GM18499 (cell line): Measurements from ENCODE around the gene RASGRF2.
A peak's percentile ranks its signal among the peaks of the same experiment; 100 is the strongest.

Experiments used
- ATAC-seq: cut with Tn5 transposase; IDR thresholded peaks from one replicate; pipeline ENCODE4 v1.9.1; 2021; ENCODE audit warnings: moderate number of reproducible peaks; ENCODE audit not compliant: insufficient read depth, unreplicated experiment

RASGRF2 gene

DNA sequence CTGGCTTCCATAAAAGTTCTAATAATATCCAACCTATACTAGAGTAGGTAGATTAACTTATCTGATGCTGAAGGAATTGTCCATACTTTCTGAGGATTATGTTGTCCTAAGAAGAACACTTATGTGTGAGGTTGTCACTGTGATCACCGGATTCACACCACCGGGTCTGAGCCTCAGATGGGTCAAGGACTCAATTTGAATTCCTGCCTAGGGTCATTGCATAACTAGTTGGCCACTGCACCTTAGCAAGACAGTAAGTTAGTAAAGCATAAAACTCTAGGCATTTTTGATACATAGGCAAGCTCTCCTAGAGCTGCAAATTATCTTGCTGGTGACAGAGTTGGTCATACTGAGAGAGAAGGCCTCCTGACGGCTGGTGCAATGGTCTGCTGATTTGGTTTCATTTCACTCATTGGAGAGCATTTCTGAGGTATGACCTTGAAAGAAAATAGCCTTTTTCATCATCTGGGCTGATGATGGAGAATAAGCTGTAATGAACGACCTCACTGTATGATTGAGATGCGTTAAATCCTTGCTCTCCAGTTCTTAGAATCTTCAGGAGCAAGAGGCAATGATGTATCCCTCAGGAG, 200.9 kb downstream of the RASGRF2 start:
- peak; percentile 89 for ATAC-seq

DNA sequence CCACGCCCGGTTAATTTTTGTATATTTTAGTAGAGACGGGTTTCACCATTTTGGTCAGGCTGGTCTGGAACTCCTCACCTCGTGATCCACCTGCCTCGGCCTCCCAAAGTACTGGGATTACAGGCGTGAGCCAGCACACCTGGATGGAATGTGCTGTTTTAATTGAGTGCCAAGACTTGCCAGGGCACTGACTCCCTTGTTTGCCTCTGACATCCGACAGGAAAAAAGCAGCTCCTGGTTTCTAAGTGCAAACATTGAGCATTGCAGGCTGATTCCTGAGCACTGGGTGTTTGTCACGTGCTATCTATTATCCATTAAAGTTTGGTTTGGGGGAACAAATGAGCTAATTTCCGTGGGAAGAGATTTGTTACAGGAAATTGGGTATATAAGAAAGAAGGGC, 202.3 kb downstream of the RASGRF2 start:
- ATAC-seq: no peak

DNA sequence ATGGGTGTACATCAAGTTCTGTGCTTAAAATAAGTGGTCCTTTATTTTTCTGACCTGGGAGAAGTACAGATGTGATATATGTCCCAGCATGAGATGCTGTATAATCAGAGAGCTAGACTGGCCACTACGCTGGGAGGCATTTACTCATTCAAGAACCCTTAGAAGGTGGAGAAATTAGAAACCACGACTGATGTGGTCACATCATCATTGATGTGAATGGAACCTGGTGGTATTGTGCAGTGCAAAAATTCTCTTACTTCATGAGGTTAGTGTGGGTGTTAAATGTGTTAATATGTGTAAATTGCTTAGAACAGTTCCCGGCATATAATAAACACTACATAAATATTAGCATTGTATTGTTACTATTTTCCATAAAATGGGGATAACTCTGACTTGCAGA, 203.5 kb downstream of the RASGRF2 start:
- no peak for ATAC-seq

DNA sequence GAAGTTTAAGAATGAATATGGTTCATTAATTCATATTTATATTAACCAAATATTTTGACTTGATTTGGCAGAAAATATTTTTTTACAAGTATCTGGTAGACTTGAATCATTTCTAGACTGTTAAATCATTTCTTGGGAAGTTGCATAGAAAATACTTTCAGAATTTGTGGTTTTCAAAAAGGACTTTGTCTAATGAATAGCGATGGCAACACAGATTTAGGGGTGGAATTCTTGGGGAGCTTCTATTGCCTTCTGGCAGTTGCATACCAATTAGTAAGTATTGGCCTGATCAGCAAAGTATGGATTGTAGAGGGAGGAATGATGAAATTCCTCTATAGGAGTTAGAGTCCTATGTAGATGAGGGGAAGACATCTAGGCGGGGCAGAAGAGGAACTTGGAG, 204.3 kb downstream of the RASGRF2 start:
- ATAC-seq: no peak

DNA sequence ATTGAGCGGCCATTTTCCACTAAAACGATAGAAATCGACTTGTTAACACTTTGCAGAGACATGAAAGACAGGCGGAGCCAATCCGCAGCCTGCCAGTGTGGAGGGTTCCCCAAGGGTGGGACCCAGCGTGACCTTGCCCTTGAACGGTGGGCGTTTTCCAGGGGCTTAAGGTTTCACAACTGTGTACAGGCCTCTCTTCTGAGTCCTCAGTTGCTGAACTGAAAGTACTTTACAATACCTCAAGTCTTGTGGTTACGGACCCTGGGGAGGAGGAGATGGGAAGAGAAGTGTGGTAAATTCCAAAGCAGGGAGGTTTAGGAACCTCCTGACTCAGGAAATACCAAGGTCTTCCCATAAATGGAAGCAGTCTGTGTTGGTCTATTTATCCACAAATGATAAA, 204.8 kb downstream of the RASGRF2 start:
- ATAC-seq: no peak

DNA sequence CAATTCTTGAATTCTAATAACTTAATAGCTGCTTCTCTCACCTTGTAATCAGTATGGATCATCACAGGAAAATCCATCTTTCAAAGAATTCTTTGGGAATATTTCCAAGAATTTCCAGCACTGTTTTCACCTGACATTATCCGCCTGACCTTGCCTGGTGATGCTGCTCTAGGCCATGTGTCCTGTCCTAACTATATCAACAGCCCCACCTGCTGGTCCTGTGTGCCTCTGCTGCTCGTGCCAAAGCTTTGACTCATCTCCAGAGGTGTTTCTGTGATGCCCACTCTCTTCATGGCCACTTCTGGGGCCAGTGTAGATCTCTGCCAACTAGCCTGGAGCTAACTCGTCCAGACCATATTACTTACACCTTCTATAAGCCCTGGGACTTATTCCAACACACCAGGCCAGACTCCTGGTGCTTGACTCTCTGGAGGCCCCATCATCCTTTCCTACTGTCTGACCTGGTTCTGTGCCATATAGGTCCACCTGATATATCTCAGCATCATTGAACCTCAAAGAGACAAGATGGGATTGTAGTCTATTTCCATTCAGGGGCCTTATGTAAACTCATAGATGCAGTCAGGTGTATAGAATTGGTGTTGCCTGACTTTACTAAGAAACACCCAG, 205.4 kb downstream of the RASGRF2 start:
- ATAC-seq: no peak

DNA sequence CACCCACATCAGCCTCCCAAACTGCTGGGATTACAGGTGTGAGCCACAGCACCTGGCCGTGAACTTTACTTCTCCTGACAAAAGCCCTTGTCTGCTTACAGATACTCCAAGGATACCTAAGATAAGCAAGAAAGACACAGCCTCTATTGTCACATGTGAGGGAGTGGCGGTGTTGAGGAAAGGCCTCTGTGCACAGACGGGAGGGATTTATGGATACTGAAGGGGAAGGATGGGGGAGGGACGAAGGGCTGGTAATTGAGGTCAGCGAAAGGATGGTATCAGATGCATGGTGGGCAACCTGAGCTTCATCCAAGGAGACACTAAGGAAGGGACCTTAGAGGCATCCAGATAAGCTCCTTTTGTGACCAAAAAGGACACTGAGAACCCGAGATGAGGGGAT, 206.3 kb downstream of the RASGRF2 start:
- no peak for ATAC-seq

DNA sequence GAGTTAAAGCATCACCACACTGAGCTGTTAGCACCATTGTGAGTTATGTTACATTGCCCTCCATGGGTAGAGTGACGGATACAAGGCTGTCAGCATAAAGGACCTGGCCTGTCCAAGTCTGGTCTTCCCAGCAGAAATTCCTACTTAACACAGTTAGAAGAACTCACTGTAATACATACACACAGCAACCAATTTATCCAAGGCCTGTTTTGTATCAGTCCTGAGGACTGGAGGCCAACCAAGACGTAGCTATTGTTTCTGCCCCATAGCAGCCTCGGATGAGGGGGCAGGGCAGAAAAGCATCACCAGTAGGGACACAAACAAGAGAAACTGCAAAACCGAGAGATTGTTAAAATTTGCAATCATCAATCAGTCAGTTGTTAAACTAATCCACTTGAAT, 206.9 kb downstream of the RASGRF2 start:
- ATAC-seq: no peak

DNA sequence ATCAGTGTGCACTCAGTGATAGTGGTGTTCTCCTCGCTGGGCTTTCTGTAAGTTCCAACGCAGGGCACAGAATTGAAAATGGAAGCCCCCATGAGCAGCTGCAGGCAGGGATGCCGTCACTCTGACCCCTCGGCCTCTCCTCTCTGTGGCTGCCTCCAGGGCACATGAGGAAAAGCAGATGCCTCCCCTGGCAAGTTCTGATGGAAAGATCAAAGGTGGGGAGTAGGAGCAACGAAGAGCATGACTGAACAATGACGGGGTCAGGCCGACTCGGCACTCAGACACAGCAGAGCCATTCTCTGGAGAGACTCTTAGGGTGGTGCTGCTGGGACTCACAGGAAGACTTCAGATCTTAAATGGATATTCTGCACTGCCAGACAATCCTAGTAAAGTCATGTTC, 207.4 kb downstream of the RASGRF2 start:
- no peak for ATAC-seq

DNA sequence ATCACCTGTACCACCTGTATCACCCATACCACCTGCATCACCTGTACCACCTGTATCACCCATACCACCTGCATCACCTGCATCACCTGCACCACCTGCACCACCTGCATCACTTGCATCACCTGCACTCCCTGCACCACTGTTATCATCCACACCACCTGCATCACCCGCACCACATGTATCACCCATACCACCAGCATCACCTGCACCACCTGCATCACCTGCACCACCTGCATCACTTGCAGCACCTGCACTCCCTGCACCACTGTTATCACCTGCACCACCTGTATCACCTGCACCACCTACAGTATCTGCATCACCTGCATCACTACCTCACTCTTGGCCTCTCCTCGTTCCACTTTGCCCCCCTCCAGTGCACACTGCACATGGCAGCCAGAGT, 209.8 kb downstream of the RASGRF2 start:
- ATAC-seq: no peak

DNA sequence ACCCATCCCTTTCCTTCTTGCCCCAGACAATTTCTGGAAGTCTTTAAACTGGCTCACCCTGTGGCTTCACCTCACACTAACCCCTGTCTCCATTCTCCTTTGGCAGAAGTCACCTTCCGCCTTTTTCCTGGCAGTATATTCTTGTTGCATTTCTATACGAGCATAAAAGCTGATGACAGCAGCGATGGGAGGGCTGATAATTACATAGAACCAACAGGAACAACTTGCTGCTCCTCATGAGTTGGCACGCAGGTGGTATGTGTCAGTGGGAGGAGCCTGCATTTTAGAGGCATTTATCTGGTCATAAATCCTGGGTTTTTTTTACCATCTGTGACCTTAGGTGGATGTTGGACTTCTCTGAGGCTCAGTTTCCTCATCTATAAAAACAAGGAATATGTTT, 211.6 kb downstream of the RASGRF2 start:
- no peak for ATAC-seq

DNA sequence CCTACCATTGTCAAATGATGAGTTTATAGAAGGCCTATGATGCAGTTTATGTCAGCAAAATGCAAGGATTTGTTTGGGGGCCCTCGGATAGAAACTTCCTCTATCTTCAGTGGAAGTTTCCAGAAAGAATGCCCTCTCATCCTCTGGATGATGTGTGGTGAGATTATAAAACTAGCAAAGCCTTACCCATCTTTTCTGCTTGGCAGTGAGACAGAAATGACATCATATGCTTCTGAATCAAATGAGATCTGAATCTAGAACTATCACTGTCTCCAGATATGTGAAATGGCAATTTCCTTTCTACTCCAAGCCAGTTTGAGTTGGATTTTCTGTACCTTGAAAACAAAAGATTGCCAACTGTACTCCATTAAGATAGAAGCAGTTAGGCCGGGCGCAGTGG, 212.5 kb downstream of the RASGRF2 start:
- no peak for ATAC-seq

DNA sequence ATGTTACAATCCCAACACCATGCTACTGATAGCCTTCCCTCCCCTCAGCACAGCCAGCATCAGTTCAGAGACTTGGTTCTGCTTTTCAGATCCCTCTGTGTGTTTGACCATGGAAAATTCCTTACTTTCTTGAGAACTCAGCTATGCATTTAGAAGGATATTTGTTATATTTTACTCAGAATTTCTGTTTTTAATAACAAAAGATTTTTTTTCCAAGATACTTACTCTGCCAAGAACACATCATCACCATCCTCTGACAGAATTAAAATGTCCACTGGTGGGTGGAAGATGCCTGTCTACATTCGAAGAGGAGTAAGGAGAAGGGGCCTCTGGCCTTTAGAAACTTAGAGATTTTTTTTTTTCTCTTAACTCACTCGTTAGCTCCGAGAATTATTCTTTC, 216.9 kb downstream of the RASGRF2 start:
- no peak for ATAC-seq

DNA sequence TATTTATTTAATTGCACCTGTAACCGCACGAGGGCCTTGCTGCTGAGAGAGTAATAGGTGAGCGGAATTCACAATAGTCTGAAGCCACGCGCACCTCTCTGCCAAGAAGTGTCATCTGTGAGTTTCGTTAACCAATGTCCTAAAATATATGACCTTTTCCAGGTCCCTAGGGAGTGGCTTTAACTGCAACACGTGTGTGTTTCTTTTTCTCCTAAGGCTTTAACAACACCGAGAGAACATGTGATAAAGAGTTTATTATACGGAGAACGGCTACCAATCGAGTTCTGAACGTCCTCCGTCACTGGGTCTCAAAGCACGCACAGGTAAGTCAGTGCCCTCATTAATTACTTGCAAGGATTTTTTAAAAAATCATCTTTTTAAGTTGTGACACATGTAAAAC, 219.8 kb downstream of the RASGRF2 start:
- ATAC-seq: no peak

DNA sequence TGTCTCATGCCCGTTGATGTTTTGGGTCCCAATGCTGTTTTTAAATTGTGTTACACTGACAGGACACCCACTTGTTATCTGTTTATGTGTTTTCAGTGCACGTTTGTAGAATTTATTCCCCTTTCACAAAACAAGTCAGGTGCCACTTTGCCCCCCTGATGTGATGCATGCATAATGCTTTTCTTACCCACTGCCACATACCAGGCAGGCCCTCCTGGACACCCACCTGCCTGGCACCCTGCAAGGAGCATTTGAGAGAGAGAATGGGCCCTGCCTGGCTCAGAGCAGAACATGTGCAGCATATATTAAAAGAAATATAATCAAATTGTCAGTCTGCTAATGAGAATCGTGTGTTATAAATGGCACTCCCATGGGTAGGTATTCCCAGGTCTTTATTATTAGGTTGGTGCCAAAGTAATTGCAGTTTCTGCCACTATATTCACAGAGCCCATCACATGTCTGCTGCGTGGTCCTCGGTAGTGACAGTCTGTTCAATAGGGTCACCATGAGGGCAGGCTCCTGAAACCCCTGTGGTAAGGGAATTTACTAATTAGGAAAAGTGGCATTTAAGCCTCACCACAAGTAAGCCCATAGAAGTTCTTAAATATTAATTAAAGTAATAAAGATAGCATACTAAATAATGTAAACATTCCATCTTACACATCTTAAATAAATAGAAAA, 220.8 kb downstream of the RASGRF2 start:
- no peak for ATAC-seq

DNA sequence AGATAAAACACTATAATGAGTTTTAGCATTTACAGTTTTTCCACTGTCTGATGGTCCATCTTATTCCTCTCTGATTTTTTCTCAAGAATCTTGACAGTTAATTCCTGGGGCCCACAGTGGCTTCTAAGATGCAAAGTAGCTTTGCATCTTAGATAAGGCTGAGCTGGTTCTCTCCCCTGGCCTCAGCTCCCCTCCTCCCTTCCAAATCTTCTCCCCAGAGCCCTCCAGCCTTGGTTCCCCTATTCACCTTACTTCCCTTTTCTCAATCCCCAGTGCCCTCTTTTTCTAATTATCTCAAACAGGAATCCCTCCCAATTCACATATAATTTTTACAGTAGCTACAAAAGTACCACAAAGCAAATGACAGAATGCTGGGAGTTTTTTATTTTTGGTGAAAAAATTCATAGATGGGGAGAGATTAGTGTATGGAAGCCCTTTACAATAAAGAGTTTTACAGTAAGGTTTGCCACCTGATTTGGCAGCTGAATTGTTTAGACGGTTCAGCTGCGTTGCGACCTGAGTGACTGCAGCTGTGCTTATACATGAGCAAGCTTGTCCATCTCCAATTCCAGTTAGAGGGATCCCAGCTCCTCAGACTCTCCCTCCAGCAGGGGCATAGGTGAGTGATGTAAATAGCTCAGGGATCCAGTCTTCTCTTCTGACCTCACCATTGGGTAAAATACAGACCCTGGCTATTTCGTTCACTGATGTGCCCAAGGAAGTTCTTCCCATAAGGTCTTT, 221.6 kb downstream of the RASGRF2 start:
- no peak for ATAC-seq

DNA sequence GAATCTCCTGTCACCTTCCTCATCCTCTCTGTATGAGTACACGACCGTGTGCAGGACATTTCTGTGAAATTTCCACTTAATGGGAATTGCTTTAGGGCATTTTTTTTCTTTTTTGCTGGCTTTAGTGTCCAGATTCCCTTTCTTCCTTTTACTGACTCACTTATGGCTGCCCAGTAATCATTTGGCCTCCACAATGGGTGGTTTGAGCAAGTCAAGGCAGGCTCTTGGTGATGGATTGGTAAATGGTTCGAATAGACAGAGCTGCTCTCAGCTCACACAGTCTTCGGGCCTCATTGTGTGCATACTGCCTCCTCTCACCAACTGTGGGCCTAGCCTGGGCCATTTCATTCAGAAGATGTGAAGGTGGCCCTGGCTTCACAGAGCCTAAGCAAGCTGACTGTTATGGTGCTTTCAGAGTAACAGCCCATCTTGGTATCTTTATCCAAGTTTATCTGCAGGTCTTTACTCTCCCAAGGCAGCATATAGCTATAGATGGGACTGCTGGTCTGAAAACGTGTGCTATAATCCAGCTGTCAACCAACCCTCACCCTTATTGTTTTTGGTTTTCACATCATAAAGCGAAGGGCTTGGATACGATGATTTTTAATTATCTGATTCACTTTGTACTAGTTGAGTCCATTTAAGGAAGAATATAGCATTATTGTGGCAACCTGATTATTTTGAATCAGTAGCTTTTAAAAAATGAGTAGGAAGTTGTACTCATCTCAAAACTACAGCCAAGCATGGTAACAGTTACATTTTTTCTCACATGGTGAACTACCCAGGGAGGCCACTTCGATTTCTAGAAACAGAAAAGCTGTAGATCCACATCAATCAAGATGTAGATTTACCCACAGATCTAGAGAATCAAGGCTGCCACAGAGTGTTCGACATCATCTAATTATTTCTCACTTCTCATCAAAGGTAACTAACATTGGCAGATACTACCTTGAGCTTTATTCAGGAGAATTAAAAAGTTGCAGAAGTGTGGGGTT, 222.5 kb downstream of the RASGRF2 start:
- no peak for ATAC-seq

DNA sequence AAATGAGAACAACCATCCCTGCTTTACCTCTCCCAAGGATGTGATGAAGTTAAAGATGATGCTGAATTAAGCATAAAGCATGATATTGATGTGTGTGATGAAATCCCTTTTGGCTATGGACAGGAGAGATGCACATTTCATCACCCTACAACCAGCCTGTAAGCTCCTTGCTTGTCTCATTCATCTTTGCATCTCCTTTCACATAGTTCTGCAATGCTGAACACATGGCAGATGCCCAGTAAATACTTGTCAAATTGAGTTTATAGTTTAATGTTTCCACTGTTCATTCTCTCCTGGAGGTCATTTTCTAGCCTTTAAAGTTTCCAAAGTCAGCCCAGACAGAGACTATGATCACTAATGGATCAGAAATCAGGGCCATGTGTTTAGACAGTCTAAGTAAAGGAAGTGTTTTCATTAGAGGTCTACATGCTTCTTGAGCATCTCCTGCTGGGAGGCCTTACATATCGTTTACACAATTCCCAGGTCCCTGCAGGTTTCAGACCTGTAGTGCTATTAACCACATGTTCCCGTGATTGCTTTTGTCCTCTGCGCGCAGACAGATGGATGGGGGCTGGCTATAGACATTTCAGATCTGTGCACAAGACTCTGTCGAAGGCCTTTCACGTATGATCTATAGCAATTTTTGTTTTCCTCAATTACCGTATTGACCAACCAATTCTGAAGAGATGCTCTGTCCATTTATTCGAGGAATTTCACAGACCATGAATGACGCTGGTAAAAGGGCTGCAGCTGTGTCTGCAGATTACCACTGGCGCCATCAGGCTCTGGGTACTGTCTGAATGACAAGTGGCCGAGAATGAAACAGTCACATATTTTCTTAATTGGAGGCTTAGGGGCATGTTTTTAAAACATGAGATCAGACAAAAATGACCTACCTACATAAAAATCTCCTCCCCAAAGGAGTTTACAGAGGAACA, 223.9 kb downstream of the RASGRF2 start:
- ATAC-seq: no peak

DNA sequence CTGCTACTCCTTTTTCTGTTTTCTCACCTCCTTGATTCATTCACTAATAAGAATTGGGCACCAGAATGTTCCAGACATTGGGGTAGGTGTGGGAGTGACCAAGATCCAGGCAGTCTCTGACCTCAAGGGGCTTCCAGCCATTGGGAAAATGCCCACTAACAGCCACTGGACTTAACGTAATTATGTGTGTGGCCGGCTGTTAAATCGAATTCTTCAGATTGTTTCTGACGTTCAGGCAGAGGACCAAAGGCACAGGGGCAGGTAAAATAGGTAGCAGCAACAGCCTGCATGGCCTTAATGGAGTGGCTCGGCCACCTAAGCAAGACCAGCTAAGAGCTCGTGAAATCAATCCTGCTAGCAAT, 224.6 kb downstream of the RASGRF2 start:
- no peak for ATAC-seq
